Limb (tissue), 2 donors: ENCODE measurements around the gene SMIM41.

Experiments
- DNase-seq, 2 donors: peaks; one replicate each; pipeline ENCODE4 v3.0.0-alpha.2; 2016; ENCODE audit errors: extremely low spot score in 2 of 2

SMIM41 gene

GRCh38 chr12:52120951-52121823, 41.7 kb downstream of the SMIM41 start:
- no peak for DNase-seq

GRCh38 chr12:52121824-52122539, 42.5 kb downstream of the SMIM41 start:
- DNase-seq: peak; percentile 66 to 83

GRCh38 chr12:52122540-52122871, 43.0 kb downstream of the SMIM41 start:
- no peak for DNase-seq

- DNase-seq: no peak
These were observed 43.4 kb downstream of the SMIM41 start for GRCh38 chr12:52122904-52123303.

- no peak for DNase-seq
These were observed 44.1 kb downstream of the SMIM41 start for GRCh38 chr12:52123487-52124186.

GRCh38 chr12:52125476-52125900, 46.0 kb downstream of the SMIM41 start:
- no peak for DNase-seq

GRCh38 chr12:52126050-52126604, 46.6 kb downstream of the SMIM41 start:
- DNase-seq: no peak

- peak in 1 of 2 donors; percentile 21 for DNase-seq
These were observed 47.4 kb downstream of the SMIM41 start for GRCh38 chr12:52126605-52127578.

- DNase-seq: no peak
These were observed 48.4 kb downstream of the SMIM41 start for GRCh38 chr12:52127683-52128450.

- DNase-seq: peak in 1 of 2 donors; percentile 23
These were observed 51.2 kb downstream of the SMIM41 start for GRCh38 chr12:52130711-52131110.

GRCh38 chr12:52132754-52133161, 53.3 kb downstream of the SMIM41 start:
- DNase-seq: no peak

- DNase-seq: no peak
These were observed 58.2 kb downstream of the SMIM41 start for GRCh38 chr12:52137746-52138145.

- no peak for DNase-seq
These were observed 59.6 kb downstream of the SMIM41 start for GRCh38 chr12:52139147-52139546.

- DNase-seq: no peak
These were observed 60.1 kb downstream of the SMIM41 start for GRCh38 chr12:52139579-52140062.

- no peak for DNase-seq
These were observed 61.8 kb downstream of the SMIM41 start for GRCh38 chr12:52141306-52141705.

- DNase-seq: no peak
These were observed 62.4 kb downstream of the SMIM41 start for GRCh38 chr12:52141875-52142274.

- DNase-seq: no peak
These were observed 62.9 kb downstream of the SMIM41 start for GRCh38 chr12:52142431-52142830.

GRCh38 chr12:52144512-52145227, 65.2 kb downstream of the SMIM41 start:
- DNase-seq: no peak
